ENCODE results near the gene SELENOT.
A peak's percentile ranks its signal among the peaks of the same experiment; 100 is the strongest.
"Not testable (repeated sequence)": the region's sequence is repeated elsewhere in the genome, so short reads cannot be mapped to it uniquely, and the experiment has no call there.

Gene SELENOT

GRCh38 chr3:150603153-150603979, at the start of gene SELENOT:
SELENOT (plus strand) TSS chr3:150603321; CDS start chr3:150603363, 42 bp downstream.
- peak; percentile 98 for DNase-seq

- no peak for DNase-seq
These were observed 47.2 kb upstream of the SELENOT start for GRCh38 chr3:150555859-150556436.

GRCh38 chr3:150556792-150557191, 46.3 kb upstream of the SELENOT start:
- no peak for DNase-seq

- no peak for DNase-seq
These were observed 45.4 kb upstream of the SELENOT start for GRCh38 chr3:150557725-150558124.

- no peak for DNase-seq
These were observed 38.9 kb upstream of the SELENOT start for GRCh38 chr3:150564243-150564642.

GRCh38 chr3:150567328-150567727, 35.8 kb upstream of the SELENOT start:
- no peak for DNase-seq

GRCh38 chr3:150577855-150578254, 25.3 kb upstream of the SELENOT start:
- DNase-seq: no peak

GRCh38 chr3:150581174-150581573, 21.9 kb upstream of the SELENOT start:
- DNase-seq: no peak

- DNase-seq: no peak
These were observed 20.5 kb upstream of the SELENOT start for GRCh38 chr3:150582620-150583019.

- DNase-seq: no peak
These were observed 20.1 kb upstream of the SELENOT start for GRCh38 chr3:150583028-150583427.

GRCh38 chr3:150588027-150588830, 14.9 kb upstream of the SELENOT start:
- DNase-seq: no peak

- DNase-seq: no peak
These were observed 13.4 kb upstream of the SELENOT start for GRCh38 chr3:150589759-150590158.

- DNase-seq: no peak
These were observed 9.0 kb upstream of the SELENOT start for GRCh38 chr3:150594150-150594549.

GRCh38 chr3:150597646-150598045, 5.5 kb upstream of the SELENOT start:
- no peak for DNase-seq

- DNase-seq: no peak
These were observed 3.4 kb upstream of the SELENOT start for GRCh38 chr3:150599611-150600297.

GRCh38 chr3:150600647-150601530, 2.2 kb upstream of the SELENOT start:
- DNase-seq: not testable (repeated sequence)

- DNase-seq: no peak
These were observed 532 bp upstream of the SELENOT start for GRCh38 chr3:150602426-150603152.

- no peak for DNase-seq
These were observed 829 bp downstream of the SELENOT start for GRCh38 chr3:150603980-150604319.

GRCh38 chr3:150605998-150606641, 3.0 kb downstream of the SELENOT start:
- no peak for DNase-seq

GRCh38 chr3:150607267-150608065, 4.3 kb downstream of the SELENOT start:
- no peak for DNase-seq
